ENCODE results near the gene LIN54. TPM values are rescaled to one million over a fixed set of nuclear protein-coding genes. Genes with fewer than 3 reads are reported as not detected.
"Not testable (repeated sequence)": the region's sequence is repeated elsewhere in the genome, so short reads cannot be mapped to it uniquely, and the experiment has no call there.

The LIN54 gene
- total RNA-seq, 1 donor from 2014 or later, result 7.4 TPM

DNA sequence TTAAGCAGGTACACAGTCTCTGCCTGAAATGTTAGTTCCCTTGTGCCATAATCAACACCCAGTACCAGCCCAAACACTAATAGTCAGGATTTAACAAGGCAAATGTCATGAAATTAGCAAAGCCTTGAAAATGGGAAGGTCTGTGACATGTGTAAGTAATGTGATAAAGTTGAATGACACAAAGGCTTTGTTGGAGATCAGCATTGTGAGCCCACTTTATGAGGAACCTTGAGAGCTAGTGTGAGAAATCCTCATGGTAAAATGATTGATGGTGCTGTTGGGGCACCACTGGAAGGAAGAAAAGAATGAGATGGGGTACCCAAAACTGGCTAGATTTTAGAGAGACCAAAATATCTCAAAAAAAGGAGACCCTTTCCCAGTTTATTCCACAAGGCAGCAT, 3.3 kb upstream of the LIN54 start:
- intact Hi-C loops (cut with DNase I), result loop anchor here (2.0 to 5.0 kb wide), 2 partner anchors 21 to 117 kb away; partner anchors contain the start of gene COPS4
- DNase-seq (no peak), ATAC-seq (ENCODE audit: poor library complexity) (no peak)

DNA sequence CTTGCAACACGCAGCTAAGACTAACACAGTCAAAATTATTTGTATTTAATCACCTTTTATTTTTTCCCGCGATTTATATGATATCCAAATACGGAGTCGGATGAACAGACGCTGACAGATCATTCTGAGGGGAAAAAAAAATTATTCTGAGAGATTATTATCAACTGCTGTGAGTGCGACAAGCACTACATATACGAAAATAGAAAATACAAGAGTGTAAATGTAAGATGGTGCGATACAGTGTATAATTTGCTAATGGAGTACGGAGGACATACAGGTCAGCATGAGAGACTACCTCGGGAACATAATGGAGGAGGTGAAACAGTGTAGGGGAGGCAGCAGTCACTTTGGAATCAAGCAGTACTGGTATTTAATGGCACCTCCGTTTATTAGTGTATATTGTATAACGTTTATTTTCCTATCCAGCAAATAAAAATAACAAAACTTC, 2.8 kb upstream of the LIN54 start:
- DNase-seq, result no peak
- ATAC-seq (ENCODE audit: poor library complexity), result peak; percentile 10
- intact Hi-C loops (cut with DNase I), result loop anchor here (2.0 to 5.0 kb wide), 2 partner anchors 21 to 116 kb away; partner anchors contain the start of gene COPS4

DNA sequence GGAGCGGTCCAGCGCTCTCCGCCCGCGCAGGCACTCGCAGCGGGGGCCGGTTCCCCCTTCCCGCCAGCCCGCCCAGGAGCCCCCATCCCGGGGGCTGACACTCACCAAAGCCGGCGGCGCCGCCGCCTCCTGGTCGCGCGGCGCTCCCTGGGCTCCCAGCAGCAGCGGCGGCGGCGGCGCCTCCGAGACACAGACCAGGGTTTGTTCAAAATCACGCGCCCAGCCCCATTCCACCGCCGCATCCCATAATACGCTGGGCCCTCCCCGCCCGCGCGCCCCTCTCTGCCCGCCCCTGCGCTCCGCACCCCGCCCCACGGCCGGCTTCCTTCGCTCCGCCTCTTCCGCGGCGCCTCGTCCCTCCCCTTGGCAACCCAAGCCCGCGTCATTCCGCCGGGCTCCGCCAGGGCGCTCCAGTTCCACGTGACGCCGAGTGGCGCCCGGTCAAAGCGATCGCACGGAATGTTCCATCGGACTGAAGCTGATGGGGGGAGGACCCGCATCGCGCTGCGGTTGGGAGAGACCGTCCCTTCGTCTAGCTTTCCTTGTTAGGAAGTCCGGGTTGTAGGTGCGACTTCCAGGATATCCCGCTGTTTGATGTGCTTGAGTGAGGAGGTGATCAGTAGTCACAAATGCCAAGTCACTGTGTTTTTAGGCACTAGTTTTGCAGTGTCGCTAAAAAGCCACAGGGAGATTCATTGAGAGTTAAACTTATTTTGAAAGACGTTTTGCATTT, 2.2 kb upstream of the LIN54 start:
- intact Hi-C loops (cut with DNase I), result loop anchor here (2.0 to 5.0 kb wide), 2 partner anchors 22 to 116 kb away; partner anchors contain the start of gene COPS4
- DNase-seq, result peak; percentile 98

GRCh38 chr4:83012200-83012686, 1.6 kb upstream of the LIN54 start:
- intact Hi-C loops (cut with DNase I), result loop anchor here (2.0 to 5.0 kb wide), 2 partner anchors 23 to 115 kb away; partner anchors contain the start of gene COPS4
- DNase-seq (peak; percentile 48), ATAC-seq (ENCODE audit: poor library complexity) (peak; percentile 1)

More for the DNA sequence above, 2.2 kb upstream of the LIN54 start:
- ATAC-seq (ENCODE audit: poor library complexity), result peak; percentile 98

DNA sequence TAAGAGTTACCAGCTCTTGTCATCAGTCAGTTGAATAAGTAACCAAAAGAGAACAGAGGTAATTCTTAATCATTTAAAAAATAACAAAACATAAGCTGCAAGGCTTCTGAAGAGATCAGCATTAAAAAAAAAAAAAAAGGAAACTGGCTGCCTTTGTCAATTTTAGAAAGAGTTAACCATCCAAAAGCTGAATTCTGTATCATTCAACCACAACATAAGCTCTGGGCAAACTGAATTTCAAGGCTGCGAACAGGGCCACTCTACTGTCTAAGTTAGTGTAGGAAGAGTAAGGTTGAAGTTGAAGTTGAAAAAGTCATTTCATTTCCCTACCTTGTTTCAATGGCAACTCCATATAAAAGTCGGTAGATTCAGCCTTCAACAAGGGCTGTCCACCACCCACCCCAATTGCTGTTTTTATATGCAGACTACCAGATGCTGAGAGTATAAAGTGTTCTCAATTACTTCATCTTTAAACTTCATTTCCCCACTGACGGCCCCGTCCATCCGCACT, 1.1 kb upstream of the LIN54 start:
- intact Hi-C loops (cut with DNase I), result loop anchor here (2.0 to 5.0 kb wide), 2 partner anchors 23 to 114 kb away; partner anchors contain the start of gene COPS4
- ATAC-seq (ENCODE audit: poor library complexity), result no peak

DNA sequence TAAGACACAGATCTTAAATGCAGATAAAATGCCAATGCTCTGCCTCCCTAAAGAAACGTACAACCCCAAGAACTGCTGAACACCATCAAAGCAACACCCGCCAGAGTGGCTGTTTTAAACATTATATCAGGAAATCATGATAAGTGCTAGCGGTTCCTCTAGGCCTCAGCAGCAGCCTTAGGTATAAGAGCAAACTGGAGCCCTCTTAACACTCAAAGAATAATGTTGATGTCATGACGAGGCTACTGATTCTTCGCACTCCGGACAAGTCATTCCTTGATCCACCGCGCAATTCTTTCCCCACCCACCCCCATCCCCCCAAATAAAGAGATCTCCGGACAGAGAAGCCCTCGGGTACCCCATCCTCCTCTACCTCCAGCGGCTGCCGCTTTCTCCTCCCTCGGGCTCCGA, 507 bp downstream of the LIN54 start:
- ATAC-seq (ENCODE audit: poor library complexity) (no peak), DNase-seq (no peak)
- intact Hi-C loops (cut with DNase I), result loop anchor here (5.0 kb wide), 1 partner anchor 113 kb away; no protein-coding TSS in a partner anchor

More for the DNA sequence above, 1.1 kb upstream of the LIN54 start:
- DNase-seq, result no peak

GRCh38 chr4:83009529-83009928, 1.1 kb downstream of the LIN54 start:
- intact Hi-C loops (cut with DNase I), result no loop called here
- ATAC-seq (ENCODE audit: poor library complexity), result no peak
- DNase-seq, result no peak

GRCh38 chr4:83003044-83003791, 7.4 kb downstream of the LIN54 start:
- ATAC-seq (ENCODE audit: poor library complexity); intact Hi-C loops (cut with DNase I); DNase-seq: not testable (repeated sequence)

- ATAC-seq (ENCODE audit: poor library complexity), result no peak
- intact Hi-C loops (cut with DNase I), result no loop called here
- DNase-seq, result no peak
Measured at GRCh38 chr4:83002329-83002728, 8.3 kb downstream of the LIN54 start.

- ATAC-seq (ENCODE audit: poor library complexity), result no peak
- intact Hi-C loops (cut with DNase I), result no loop called here
- no peak for DNase-seq
Measured at GRCh38 chr4:82998898-82999297, 11.7 kb downstream of the LIN54 start.

- intact Hi-C loops (cut with DNase I), result no loop called here
- ATAC-seq (ENCODE audit: poor library complexity) (no peak), DNase-seq (no peak)
Measured at GRCh38 chr4:82994834-82995233, 15.8 kb downstream of the LIN54 start.

GRCh38 chr4:82989575-82990429, 20.8 kb downstream of the LIN54 start:
- no peak for ATAC-seq (ENCODE audit: poor library complexity)
- intact Hi-C loops (cut with DNase I), result no loop called here
- no peak for DNase-seq

GRCh38 chr4:82988323-82988832, 22.2 kb downstream of the LIN54 start:
- no peak for DNase-seq
- no peak for ATAC-seq (ENCODE audit: poor library complexity)
- intact Hi-C loops (cut with DNase I), result no loop called here

GRCh38 chr4:82987519-82987918, 23.1 kb downstream of the LIN54 start:
- DNase-seq; ATAC-seq (ENCODE audit: poor library complexity); intact Hi-C loops (cut with DNase I): not testable (repeated sequence)

DNA sequence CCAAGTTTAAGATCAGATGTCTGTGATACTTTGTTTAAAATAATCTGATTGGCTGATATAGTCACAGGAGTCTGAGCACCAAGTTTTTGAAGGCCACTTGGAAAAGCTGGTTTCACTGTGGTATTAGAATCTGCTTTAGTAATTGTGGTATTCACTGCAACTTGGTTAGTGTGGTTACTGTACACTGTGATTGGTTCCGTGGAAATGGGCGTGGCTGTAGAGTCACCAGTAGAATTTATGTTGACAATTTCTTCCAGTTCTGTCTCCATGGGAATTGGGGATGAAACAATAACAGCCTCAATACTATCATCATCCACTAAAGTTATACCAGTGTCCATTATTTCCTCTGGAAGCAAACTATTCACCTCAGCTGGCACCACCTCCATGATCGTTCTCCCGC, 26.2 kb downstream of the LIN54 start:
- ATAC-seq (ENCODE audit: poor library complexity), result no peak

GRCh38 chr4:82983444-82983843, 27.2 kb downstream of the LIN54 start:
- ATAC-seq (ENCODE audit: poor library complexity) (no peak), DNase-seq (no peak)
- intact Hi-C loops (cut with DNase I), result no loop called here

More for the DNA sequence above, 26.2 kb downstream of the LIN54 start:
- intact Hi-C loops (cut with DNase I), result no loop called here
- no peak for DNase-seq

DNA sequence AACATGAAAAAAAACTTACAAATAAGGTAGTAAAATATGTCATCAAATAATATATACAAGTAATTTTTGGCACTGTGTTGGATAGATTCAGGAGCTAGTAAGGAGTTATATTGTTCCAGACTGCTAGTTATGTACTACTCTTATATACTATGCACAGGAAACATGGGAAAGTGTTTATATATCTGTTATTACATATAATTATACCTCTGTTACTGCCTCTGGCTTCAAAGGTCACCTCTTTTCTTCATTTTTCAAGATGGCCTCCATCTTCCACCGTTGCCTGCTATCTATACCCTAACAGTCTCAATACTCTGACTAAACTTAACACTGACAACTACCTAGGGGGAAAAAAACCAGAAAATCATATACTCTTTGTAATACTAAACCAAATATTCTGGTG, 29.5 kb downstream of the LIN54 start:
- DNase-seq, result no peak
- no peak for ATAC-seq (ENCODE audit: poor library complexity)
- intact Hi-C loops (cut with DNase I), result no loop called here

- intact Hi-C loops (cut with DNase I), result no loop called here
- no peak for DNase-seq
- no peak for ATAC-seq (ENCODE audit: poor library complexity)
Measured at GRCh38 chr4:82975792-82976191, 34.8 kb downstream of the LIN54 start.

Measured in Right ventricle myocardium superior (tissue), 1 donor.